GM18951 (cell line): ENCODE data around the gene ITGA2.

Experiments used
- POLR2A ChIP-seq: IDR thresholded peaks from 4 replicates; pipeline ENCODE4 v1.6.1; 2011; ENCODE audit warnings: mild to moderate bottlenecking; ENCODE audit not compliant: insufficient read length, insufficient read depth; ENCODE audit errors: extremely low read depth
- in situ Hi-C: fragments of 300-500 bp; cut with MboI; formaldehyde crosslinking; loops from one replicate; pipeline ENCODE4 v1.12.0; 2022; ENCODE audit warnings: low sequenced_read_pairs, mixed read lengths, inconsistent platforms; ENCODE audit not compliant: unreplicated experiment

ITGA2 gene

GRCh38 chr5:52995914-52996313, 6.8 kb downstream of the ITGA2 start:
- in situ Hi-C loops, result no loop called here
- no peak for TF ChIP-seq POLR2A

- in situ Hi-C loops, result no loop called here
- no peak for TF ChIP-seq POLR2A
Measured at GRCh38 chr5:52996979-52997378, 7.8 kb downstream of the ITGA2 start.

GRCh38 chr5:52997424-52997823, 8.3 kb downstream of the ITGA2 start:
- TF ChIP-seq POLR2A, result no peak
- in situ Hi-C loops, result no loop called here

GRCh38 chr5:52998552-52999313, 9.6 kb downstream of the ITGA2 start:
- no peak for TF ChIP-seq POLR2A
- in situ Hi-C loops, result no loop called here

- TF ChIP-seq POLR2A, result no peak
- in situ Hi-C loops, result no loop called here
Measured at GRCh38 chr5:52999344-52999949, 10.3 kb downstream of the ITGA2 start.

- no peak for TF ChIP-seq POLR2A
- in situ Hi-C loops, result no loop called here
Measured at GRCh38 chr5:53001541-53001940, 12.4 kb downstream of the ITGA2 start.

- no peak for TF ChIP-seq POLR2A
- in situ Hi-C loops, result no loop called here
Measured at GRCh38 chr5:53002491-53002890, 13.3 kb downstream of the ITGA2 start.

- no peak for TF ChIP-seq POLR2A
- in situ Hi-C loops, result no loop called here
Measured at GRCh38 chr5:53003144-53003543, 14.0 kb downstream of the ITGA2 start.

- in situ Hi-C loops, result no loop called here
- no peak for TF ChIP-seq POLR2A
Measured at GRCh38 chr5:53006911-53007890, 18.0 kb downstream of the ITGA2 start.

GRCh38 chr5:53008751-53009150, 19.6 kb downstream of the ITGA2 start:
- in situ Hi-C loops, result no loop called here
- TF ChIP-seq POLR2A, result no peak

- in situ Hi-C loops, result no loop called here
- no peak for TF ChIP-seq POLR2A
Measured at GRCh38 chr5:53009816-53010215, 20.7 kb downstream of the ITGA2 start.

- in situ Hi-C loops, result no loop called here
- TF ChIP-seq POLR2A, result no peak
Measured at GRCh38 chr5:53010814-53011213, 21.7 kb downstream of the ITGA2 start.

GRCh38 chr5:53011233-53011632, 22.1 kb downstream of the ITGA2 start:
- in situ Hi-C loops, result no loop called here
- TF ChIP-seq POLR2A, result no peak
